HG03378 (cell line): ENCODE data around the gene GATA3.

Source experiments
- ATAC-seq: cut with Tn5 transposase; IDR thresholded peaks from one replicate; pipeline ENCODE4 v1.9.1; 2021; ENCODE audit warnings: mild to moderate bottlenecking, moderate library complexity; ENCODE audit not compliant: unreplicated experiment

GATA3 gene

GRCh38 chr10:8063128-8063908 lies 8.8 kb downstream of the GATA3 start:
- ATAC-seq, result no peak

GRCh38 chr10:8063935-8064334 lies 9.4 kb downstream of the GATA3 start:
- no peak for ATAC-seq

GRCh38 chr10:8064436-8064835 lies 9.9 kb downstream of the GATA3 start:
- ATAC-seq, result no peak

- ATAC-seq, result no peak
Measured at GRCh38 chr10:8065651-8066050, 11.2 kb downstream of the GATA3 start.

- no peak for ATAC-seq
Measured at GRCh38 chr10:8066124-8066523, 11.6 kb downstream of the GATA3 start.

- ATAC-seq, result no peak
Measured at GRCh38 chr10:8066797-8067196, 12.3 kb downstream of the GATA3 start.

- ATAC-seq, result no peak
Measured at GRCh38 chr10:8069108-8069507, 14.6 kb downstream of the GATA3 start.

GRCh38 chr10:8069627-8070026 lies 15.1 kb downstream of the GATA3 start:
- ATAC-seq, result no peak

GRCh38 chr10:8070440-8070839 lies 16.0 kb downstream of the GATA3 start:
- ATAC-seq, result no peak

GRCh38 chr10:8071006-8071405 lies 16.5 kb downstream of the GATA3 start:
- ATAC-seq, result no peak

- ATAC-seq, result no peak
Measured at GRCh38 chr10:8071666-8072065, 17.2 kb downstream of the GATA3 start.

- no peak for ATAC-seq
Measured at GRCh38 chr10:8072211-8072610, 17.7 kb downstream of the GATA3 start.

- no peak for ATAC-seq
Measured at GRCh38 chr10:8073691-8074416, 19.4 kb downstream of the GATA3 start.

GRCh38 chr10:8074881-8075280 lies 20.4 kb downstream of the GATA3 start:
- ATAC-seq, result no peak

- ATAC-seq, result no peak
Measured at GRCh38 chr10:8075282-8076260, 21.1 kb downstream of the GATA3 start.

- no peak for ATAC-seq
Measured at GRCh38 chr10:8076933-8077332, 22.4 kb downstream of the GATA3 start.

GRCh38 chr10:8078027-8078426 lies 23.5 kb downstream of the GATA3 start:
- ATAC-seq, result no peak

GRCh38 chr10:8079126-8079525 lies 24.6 kb downstream of the GATA3 start:
- no peak for ATAC-seq

- no peak for ATAC-seq
Measured at GRCh38 chr10:8084799-8085198, 30.3 kb downstream of the GATA3 start.

GRCh38 chr10:8085251-8085650 lies 30.8 kb downstream of the GATA3 start:
- ATAC-seq, result no peak

GRCh38 chr10:8086315-8086714 lies 31.8 kb downstream of the GATA3 start:
- no peak for ATAC-seq
